Hematopoietic multipotent progenitor cell treated with erythropoietin and hydrocortisone succinate and interleukin-3 and kit ligand, for 17 days (in vitro differentiated cells): ENCODE results near the gene DGKI.
"Not testable (repeated sequence)": the region's sequence is repeated elsewhere in the genome, so short reads cannot be mapped to it uniquely, and the experiment has no call there.

Source experiments
- DNase-seq: peaks from one replicate; pipeline ENCODE4 v3.0.0-alpha.2; 2015; ENCODE audit warnings: low spot score

The DGKI gene

DNA sequence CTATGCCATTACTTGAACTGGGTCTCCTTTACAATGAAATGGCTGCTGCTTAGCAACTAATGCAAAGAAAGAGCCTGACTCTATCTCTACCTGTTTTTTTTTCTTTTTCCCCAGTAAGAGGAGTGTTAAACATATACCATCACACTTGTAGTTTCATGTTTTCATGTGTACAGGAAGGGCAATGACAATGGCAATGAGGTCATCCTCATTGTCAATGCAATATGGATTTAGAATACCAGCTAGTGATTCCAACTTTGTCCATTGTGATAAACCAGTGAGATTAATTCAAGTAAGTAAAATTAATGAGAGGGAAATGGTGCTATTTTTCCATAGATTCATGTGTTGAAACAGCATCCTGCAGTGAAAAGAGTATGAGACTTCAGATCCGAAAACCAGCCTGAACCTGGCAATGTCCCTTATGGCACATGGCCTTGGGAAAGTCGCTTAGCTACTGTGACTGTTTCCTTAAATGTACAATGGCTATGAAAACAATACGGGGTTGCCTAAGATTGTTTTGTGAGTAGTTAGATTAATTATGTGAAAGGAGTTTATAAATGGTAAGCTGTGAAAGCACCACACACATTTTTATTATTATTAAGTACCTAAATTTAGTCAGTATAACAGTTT lies 11.2 kb downstream of the DGKI start:
- no peak for DNase-seq

DNA sequence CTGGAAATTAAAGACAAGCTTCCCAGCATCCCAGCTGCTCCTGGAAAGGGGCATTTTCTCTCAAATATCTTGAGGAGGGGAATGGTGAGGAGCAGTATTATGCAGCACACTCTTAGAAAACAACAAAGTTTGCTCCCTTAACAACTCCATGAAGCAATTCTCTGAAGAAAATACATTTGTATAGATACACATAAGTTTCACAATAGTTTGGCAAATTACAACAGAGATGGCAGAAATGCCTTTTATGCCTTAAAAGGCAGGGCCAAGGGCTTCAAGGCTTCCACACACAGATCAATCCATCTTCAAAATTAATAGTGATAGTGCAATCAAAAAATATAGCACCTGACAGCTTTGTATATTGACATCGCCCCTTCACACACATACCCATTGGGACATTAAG lies 12.2 kb downstream of the DGKI start:
- no peak for DNase-seq

DNA sequence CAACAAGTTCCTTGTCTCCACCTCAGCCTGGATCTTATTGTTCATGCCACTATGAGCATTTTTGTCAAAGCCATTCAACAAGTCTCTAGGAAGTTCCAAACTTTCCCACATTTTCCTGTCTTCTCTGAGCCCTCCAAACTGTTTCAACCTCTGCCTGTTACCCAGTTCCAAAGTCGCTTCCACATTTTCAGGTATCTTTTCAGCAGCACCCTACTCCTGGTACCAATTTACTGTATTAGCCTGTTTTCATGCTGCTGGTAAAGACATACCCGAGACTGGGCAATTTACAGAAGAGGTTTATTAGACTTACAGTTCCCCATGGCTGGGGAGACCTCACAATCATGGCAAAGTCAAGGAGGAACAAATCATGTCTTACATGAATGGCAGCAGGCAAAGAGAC lies 13.8 kb downstream of the DGKI start:
- not testable (repeated sequence) for DNase-seq

DNA sequence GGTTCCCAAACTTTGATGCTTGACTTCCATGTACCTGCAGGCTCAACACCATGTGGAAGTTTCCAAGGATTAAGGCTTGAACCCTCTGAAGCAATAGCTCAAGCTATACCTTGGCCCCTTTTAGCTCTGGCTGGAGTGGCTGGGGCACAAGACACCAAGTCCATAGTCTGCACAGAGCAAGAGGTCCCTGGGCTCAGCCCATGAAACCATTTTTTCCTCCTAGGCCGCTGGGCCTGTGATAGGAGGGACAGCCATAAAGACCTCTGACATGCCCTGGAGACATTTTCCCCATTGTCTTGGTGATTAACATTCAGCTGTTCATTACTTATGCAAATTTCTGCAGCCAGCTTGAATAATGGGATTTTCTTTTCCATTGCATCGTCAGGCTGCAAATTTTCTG lies 14.4 kb downstream of the DGKI start:
- DNase-seq, result no peak

DNA sequence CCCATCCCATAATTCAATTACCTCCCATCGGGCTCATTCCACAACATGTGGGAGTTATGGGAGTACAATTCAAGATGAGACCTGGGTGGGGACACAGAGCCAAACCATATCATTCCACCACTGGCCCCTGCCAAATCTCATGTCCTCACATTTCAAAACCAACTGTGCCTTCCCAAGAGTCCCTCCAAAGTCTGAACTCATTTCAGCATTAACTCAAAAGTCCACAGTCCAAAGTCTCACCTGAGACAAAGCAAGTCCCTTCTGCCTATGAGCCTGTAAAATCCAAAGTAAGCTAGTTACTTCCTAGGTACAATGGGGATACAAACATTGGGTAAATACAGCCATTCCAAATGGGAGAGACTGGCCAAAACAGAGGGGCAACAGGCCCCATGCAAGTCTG lies 15.2 kb downstream of the DGKI start:
- DNase-seq, result not testable (repeated sequence)

DNA sequence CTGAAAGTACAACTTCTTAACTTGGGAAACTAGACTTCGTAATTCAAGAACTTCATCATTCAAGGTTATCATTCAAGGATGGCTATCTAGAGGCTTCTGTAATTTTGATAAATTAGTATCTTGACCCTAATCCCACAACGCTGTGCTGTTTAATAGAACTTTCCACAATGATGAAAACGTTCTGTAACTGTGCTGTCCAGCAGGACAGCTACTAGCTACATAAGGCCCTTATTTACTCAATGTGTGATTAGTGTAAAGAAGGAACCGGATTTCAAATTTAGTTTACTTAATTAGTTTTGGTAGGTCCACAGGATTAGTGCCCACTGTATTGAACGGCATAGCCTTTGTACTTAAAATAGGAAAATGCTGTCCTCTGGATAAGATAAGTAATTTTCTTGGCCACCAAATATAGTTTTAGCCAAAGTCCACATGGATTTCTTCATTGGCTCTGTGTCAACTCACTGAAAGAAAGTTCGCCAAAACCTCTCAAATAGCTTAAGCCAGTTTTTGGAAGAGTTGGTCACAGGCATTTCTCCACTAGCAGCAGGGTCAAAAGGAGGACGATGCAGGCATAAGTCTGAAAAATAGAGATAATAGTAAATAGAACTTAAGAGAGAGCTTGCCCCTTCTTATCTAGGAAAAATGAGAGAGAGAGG lies 17.3 kb downstream of the DGKI start:
- no peak for DNase-seq

DNA sequence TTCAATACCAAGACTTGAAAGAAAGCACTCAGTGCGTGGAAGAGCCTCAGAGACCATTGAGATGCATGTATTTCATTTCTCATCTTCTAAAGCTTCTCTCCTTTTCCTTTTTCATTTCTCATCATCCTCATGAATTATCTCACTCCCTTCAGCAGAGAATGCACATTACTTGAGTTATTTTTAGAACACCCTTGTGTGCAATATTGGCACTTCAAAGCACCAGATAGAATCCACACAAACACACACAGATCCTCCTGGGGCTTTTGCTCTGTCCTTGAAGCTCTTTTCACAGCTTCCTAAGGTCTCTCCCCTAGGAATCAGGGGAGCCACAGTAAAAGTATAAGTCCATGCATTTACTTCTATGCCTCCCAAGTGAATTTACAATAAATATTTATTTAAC lies 18.3 kb downstream of the DGKI start:
- no peak for DNase-seq

DNA sequence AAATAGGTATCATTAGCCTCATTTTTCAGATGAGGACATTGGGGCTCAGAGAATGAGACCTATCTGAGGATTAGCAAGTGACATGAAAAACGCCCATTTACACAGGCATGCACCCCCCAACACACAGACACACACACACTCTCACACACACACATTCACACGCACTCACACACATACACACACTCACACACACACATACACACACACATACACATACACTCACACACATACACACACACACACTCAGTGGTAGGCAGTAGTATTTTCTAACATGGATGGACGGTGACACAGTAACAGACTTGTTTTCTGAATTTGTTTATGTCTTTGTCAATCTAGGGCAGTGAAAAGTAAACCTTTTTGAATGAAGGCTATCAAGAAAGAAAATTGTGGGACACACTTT lies 21.3 kb downstream of the DGKI start:
- DNase-seq, result no peak

DNA sequence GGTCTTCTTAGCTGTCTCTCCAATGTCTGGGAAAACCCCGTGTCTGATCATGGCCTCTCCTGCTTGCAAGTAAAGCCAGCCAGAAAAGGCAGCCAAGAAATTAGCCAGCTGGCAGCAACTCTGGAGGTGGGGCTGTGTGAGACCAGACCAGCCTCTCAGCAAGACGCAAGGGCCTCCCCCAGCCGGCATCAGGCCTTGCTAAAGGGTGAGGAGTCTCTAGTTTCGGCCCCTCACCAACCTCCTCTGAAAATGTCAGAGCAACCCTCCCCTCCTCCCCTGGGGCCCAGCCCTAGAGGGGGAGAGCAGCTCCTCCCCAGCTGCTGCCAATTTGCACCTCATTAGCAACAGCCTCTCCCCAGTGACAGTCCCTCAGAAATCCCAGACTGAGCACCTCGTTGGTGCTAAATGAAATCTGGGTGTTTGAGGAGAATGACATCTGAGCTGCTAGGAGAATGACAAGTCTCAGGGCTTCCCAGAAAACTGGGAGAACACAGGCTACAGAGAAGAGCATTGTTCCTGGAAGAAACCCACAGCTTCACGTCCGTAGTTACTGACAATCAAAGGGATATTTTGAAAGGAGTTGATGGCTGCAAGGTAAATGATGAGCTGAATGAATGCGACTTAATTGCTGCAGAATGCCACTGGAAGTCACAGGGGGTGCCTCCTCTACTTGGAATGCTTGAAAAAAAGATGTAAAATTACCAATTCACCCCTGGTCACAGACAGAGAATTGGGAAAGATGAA lies 25.9 kb downstream of the DGKI start:
- DNase-seq, result no peak

DNA sequence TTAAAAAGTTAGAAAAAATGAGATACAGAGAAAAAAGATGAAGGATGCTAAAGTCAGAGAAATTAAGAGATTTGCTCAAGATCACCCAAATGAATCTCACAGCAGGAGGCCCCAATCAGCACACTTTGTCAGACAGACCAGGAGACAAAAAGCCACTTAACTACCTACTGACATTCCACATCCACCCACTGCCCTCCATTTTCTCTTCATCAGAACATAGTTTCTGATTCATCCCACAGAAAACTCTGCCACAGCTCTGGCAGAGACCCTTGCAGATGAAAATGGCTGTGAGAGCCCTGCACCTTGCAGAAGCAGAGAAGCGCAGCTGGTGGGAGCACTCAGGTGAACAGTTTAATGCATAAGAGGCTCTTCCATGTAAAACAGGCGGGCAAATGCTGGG lies 26.6 kb downstream of the DGKI start:
- no peak for DNase-seq

DNA sequence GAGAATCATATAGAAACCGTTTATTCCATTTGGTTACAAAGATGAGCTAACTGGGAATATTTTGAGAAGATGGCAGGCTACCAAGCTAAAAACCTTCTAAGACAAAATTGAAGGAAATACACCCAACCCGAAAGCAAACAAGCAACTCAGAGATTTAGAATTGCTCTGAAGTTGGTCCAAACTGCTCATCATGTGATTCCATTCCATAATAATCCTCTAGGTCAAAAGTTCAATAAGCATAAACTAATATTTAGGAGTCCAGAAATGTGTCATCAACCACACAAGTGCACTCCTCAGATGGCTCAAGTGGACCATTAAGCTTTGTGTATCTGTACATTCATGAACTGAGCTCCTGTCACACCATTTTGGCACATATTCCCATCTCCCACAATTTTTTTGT lies 28.7 kb downstream of the DGKI start:
- DNase-seq, result no peak

DNA sequence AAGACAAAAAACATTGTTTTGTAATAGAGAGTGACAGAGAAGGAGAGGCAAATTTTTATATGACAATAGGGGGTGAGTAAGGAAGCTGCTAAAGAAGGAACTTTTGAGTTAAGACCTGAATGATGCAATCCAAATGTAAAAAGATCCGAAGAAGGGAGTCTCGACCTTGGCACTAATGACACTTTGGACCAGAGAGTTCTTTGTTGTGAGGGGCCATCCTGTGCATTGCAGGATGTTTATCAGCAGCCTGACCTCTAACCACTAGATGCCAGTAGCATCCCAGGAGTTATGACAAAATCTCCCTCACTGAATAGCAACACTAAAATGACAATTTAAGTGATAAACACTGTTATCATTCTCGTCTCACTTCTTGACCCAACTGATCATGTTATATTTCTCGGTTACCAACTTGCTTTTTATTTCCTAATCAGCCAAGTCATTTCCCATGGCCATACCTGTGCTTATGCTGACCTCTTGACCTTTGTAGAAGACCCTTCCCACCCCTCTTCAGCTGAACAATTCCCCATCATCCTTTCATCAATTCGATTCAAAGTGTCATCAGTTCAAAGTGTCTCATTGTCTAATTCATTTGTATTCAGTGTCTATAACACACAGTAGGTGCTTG lies 30.0 kb downstream of the DGKI start:
- DNase-seq, result no peak

DNA sequence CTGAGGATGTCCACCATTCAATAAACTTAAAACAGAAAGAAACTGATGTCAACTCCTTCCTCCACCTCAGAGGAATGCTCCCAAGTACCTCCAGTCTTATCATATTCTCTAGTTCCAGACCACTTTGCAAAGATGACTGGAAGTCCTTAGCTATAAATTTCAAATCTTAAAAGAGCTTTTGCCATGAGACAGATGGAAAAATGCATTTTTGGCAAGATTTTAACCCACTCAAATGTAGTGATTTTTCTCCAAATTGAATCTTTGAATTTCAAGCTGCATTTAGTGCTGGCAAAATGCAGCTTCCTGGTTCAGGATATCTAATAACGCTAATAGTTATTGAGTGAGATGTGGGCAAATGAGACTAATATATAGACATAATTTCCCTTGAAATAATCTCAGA lies 33.2 kb downstream of the DGKI start:
- DNase-seq, result no peak

DNA sequence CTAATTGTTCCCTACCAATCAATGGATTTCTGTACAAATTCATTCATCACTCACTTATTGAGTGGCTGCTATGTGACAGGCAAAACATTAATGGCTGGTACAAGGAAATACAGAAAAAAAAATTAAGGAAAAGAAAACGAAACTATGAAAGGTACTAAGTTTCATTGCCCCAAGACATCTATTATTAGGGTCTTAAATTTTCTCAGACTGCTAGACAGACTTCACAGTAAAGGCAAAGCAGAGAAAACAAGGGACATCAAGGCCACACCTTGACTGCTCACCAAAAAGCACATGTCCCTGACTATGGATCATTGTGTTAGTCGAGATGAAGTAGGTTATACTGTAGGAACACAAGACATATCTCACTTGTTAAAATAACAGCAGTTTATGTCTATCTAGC lies 36.5 kb downstream of the DGKI start:
- DNase-seq, result no peak

DNA sequence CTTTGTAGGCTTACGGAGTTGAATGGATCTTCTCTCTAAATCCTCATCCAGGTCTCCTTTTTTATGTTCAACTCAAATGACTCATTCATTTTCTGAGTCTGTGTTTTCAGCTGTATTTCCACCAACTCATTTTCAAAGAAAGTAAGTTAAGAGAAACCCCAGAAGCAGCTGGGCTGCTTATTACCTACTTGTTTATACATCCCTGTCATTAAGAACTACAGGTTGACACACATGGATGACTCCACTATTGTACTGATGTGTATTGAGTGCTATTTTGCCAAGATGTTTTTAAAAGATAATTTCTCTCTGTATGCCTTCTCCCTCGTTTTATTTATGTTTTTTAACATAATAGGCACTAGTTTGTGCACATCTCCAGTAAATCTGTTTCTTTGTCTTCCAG lies 41.9 kb downstream of the DGKI start:
- DNase-seq, result no peak

DNA sequence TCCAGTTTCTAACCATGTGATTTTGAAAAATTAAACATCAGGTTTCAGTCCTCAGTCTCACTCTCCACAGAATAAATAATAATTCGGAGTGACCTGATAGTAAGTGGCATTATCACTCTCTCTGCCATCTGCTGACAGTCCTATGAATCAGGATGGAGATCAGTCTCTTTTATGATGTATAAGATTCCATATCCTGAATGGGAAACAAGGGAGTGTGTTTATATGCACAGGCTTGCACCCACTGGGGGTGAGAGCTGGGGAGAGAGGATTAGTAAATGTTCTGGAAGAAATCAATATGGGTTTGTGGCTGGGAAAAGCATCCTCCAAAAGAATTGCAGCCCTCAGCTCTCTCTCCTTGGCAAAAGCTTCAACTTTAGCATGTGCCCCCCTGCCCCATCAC lies 45.3 kb downstream of the DGKI start:
- DNase-seq, result no peak

DNA sequence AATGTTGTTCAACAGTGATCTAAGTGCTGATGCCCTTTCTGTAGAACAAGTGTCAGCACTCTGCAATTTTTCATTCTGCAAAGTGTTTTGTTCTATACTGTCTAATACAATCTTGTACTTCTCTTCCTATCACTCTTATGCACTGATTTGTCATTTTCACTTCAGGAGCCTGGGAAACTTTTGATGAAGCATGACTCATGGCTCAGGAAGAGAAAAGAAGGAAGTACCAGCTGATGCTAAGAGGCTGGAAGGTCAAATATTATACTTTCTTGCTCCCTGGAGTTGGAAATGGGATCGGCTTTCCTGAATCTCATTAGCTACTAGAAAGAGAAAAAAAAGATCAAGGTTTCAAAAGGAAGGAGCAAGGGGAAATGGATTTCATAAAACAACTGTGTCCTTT lies 45.8 kb downstream of the DGKI start:
- DNase-seq, result no peak

DNA sequence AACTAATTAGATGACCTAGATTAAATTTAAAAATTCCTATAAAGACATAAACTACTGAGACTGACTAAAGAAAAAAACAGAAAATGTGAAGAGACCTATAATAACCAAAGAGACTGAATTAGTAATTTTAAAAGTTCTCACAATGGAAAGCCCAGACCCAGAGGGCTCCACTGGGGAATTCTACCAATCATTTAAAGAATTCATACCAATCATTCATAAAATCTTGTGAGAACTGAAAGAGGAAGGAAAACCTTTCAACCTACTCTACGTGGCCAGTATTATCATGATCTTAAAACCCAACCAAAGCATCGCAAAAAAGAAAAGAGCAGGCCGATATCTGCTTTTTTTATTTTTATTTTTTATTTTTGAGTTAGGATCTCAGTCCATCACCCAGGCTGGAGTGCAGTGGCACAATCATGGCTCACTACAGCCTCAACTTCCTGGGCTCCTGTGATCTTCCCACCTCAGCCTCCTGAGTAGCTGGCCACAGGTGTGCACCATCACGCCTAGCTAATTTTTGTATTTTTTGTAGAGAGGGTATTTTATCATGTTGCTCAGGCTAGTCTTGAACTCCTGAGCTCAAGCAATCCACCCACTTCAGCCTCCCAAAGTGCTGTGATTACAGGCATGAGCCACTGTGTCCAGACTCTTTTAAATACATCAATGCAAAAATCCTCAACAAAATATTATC lies 48.6 kb downstream of the DGKI start:
- no peak for DNase-seq

DNA sequence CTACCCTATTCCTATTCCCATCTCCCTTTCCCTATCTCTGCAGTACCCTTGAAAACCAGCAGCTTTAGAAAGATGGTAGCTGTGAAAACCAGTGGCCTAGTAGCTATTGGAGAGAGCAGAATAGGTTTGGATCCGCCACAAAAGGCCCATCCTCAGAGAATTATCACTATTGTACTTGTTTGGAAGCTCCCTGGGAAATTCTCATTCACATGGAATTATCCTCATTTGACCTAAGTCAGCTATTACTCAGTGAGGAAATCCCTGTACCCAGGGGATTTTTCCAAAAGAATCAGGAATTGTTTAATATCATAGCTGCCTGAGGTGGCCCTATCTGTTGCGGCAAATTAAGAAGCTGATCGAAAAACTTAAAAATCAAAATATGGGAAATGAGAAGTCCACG lies 51.6 kb downstream of the DGKI start:
- no peak for DNase-seq

DNA sequence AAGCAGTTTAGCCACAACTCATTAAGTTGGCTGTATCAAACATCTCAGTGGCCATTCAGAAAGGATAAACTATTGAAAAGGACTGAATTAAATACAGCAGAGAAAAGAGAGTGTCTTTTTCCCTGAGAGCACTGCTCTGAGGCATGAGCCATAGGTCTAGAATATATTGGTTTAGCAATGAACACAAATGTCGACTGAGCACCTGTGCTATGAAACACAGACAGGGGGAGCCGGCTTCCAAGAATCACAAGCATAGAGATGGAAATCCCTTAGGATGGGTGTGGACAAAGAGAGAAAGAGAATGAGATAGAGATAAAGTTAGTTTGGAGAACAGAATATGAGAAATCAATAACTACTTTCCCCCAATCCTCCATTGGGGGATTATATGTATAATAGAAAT lies 54.8 kb downstream of the DGKI start:
- DNase-seq, result no peak

DNA sequence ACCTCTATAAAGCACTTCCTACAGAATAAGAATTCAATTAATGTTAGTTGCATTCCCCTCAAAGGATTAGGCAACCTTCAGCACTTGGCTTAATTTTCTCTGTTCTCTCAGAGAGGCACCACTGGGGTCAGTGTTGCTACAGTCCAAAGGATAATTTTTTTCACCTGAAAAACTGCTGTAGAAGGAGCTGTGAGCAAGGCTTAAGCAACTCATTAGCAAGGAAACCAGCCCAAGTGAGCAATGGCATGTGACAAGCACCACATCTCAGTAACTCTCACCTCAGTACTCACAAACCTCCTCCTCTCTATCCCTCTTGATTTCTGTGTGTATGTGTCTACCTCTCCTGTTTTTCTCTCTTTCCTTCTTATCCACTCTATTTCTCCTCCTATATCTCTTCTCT lies 55.9 kb downstream of the DGKI start:
- DNase-seq, result no peak

DNA sequence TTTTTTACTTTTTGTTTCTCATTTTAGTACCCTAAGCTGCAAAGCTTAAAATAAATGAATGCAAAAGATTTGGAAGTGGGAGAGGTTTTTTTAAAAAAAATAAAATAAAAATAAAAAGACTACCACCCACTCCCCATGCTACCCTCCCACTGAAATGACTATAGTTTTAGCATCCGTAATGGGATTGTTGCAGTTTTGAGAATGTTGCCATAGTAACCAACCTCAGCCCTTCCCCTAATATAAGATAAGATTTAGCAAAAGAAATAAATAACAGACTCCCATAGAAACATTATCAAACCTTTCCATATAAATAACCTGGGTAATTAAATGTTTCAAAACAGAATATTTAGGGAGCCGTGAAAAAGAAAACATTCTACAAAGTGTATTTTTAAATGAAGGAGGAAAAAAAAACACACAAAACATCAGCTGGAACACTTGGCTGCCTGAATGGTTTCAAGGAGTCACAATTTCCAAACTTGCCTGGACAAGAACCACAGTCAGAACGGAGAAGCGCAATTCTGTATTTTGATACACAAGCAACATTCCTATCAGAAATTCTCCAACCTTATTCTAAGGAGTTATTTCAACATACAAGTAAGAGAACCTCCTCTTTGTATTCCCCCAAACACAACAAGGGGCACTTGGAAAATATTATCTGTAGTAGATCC lies 57.4 kb downstream of the DGKI start:
- DNase-seq, result no peak
